GM18861 (cell line): ENCODE measurements around the gene SLC41A3.

Experiments
- ATAC-seq: cut with Tn5 transposase; IDR thresholded peaks from one replicate; pipeline ENCODE4 v1.9.1; 2021; ENCODE audit not compliant: unreplicated experiment

Gene SLC41A3

DNA sequence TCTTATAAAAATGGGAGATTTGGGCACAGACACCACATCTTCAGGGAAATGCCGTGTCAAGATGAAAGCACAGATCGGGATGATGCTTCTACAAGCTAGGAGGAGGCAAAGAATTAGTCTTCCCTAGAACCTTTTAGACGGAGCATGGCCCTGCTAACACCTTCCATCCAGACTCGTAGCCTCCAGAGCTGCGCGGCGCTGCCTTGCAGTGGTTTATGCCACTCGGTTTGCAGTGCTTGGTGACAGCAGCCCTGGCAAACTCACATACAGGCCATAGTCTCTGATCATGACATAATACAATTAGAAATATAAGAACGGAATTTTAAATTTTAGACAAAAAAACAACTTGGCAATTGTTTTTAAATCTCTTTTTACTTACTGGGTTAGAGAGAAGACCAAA is 37.1 kb upstream of the SLC41A3 start:
- ATAC-seq, result no peak

DNA sequence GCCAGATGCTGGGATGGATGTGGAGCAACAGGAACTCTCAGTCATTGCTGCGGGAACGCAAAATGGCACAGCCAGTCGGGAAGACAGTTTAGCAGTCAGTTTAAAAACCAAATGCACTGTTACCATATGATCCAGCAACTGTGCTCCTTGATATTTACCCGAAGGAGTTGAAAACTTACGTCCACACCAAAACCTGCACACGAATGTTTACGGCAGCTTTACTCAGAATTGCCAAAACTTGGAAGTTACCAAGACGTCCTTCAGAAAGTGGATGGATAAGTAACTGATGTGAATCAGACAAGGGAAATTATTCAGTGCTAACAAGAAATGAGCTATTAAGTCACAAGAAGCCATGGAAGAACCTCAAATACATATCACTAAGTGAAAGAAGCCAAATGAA is 36.1 kb upstream of the SLC41A3 start:
- ATAC-seq, result no peak

DNA sequence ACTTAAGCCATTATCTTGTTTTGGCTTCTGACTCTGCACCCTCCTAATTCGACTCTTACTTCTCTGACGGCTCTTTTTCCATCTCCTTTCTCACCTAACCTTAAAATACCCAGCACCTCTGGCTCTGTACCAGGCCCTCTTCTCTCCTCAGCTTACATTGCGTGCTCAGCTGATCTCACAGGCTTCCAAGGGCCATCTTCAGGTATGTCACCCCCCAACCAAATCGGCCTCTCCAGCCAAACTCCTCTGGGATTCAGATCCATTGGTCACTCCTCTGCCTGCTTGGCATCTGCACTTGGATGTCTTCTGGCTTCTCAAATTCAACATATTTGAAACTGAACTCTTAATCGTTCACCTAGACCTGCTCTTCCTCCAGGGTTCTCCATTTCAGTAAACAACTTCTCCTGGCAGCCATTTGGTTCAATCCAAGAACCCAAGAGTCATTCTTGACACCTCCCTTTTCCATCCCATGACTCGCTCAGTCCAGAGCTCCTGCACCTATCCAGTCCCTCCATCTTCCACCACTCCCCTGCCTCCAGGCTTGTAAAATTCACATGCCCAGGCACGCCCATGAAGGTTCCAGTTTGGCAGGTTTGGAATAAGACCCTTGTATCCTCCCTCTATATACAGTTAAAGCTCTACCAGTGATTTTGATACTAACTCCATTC is 35.2 kb upstream of the SLC41A3 start:
- ATAC-seq, result no peak

DNA sequence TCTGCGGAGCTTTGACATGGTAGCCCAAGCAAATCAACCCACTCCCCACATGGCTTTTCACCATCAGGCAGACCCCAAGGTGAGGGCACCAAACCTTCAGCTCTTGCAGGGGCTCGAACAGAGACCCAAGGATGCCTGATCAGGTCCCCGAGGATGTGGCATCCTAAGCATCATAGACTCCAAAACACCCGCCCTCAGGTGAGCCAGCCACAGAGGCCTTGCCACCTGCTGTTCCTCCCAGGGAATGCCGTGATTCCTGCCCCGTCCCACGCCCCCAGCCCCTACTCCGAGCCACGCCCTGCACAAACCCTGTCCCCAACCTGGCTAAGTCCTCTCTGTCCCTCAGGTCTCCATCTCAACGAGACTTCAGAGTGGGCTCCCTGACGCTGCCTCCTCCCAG is 34.7 kb upstream of the SLC41A3 start:
- no peak for ATAC-seq

DNA sequence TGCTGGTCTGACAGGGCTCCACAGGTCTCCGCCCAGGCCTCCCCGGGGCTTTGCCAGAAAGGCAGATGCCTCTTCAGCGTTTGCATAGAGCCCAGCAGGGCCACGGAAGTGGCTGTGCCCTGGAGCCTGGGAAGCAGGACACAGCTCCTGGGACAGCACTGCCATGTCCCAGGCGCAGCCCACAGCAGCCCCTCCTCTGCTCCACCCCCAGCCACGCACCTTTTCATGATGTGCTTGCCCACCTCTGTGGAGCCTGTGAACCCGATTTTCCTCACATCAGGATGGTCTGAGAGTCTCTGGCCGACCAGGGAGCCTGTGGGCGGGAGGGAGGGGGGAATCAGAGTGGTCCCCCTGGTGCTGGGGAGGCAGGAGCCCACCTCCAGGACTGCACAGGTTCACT is 33.9 kb upstream of the SLC41A3 start:
- no peak for ATAC-seq

DNA sequence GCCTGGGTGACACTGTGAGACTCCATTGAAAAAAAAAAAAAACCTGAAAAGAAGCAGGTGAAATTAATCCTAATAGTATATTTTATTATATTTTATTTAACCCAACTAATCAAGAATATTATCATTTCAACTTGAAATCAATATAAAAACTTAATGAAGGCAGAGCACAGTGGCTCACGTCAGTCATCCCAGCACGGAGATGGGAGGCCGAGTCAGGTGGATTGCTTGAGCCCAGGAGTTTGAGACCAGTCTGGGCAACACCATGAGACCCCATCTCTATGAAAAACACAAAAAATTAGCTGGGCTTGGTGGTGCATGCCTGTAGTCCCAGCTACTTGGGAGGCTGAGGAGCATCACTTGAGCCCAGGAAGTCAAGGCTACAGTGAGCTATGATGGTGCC is 33.3 kb upstream of the SLC41A3 start:
- no peak for ATAC-seq

DNA sequence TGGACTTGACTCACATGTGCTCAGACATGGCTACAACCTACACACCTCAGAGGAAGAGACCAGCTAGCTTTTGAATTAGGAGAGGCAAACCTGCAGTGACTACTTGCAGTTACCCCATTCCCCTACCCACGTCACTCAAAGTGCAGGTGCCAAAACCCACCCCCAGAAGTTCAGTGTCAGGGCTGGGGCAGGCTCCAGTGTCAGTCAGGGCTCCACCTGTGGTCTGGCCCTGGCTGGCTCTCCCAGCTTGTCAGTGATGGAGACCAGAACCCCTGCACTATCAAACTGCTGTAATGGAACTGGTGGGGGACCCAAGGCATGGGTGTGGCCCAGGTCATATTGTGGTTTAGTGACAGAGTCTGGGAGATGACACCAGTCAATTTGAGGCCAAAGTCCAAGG is 32.6 kb upstream of the SLC41A3 start:
- no peak for ATAC-seq

DNA sequence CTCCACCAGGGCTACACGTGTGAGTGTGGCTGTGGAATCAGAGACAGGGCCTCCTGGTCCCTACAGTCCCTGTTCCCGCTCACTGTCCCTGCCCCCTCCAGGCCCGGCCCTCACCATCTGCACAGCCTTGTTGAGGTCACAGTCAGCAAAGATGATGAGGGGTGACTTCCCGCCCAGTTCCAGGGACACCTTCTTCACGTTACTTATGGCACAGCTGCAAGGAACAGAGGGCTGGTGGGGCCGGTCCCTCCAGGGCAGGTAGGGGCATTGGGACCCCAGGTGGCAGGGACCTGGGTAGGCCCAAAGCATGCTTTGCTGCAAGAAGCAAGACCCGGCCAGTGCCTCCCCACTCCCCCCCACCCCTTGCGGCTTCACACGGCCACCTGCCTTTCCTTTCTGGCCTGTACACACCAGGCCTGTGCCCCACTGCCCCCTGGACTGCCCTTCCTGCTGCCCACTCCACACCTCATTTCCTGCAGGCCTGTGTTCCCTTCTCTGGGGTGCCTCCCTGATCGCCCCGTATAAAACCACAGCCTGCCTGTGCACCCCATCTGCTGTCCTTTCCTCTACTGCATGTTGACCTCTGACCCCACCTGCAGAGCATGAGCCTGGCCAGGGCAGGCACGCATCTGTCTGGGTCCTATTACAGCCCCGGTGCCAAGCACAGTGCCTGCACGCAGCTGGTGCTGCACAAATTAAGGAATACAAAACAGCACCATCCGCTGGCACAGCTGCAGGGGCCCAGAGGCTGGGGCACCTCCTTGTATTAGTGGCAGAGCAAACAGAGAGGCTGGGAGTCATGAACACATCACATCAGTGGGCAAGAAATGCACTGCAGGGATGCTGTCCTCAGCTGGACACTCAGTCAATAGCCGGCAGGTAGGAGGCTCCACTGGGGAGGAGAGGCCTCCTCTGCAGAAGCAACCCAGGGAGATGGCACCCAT is 30.8 kb upstream of the SLC41A3 start:
- no peak for ATAC-seq

DNA sequence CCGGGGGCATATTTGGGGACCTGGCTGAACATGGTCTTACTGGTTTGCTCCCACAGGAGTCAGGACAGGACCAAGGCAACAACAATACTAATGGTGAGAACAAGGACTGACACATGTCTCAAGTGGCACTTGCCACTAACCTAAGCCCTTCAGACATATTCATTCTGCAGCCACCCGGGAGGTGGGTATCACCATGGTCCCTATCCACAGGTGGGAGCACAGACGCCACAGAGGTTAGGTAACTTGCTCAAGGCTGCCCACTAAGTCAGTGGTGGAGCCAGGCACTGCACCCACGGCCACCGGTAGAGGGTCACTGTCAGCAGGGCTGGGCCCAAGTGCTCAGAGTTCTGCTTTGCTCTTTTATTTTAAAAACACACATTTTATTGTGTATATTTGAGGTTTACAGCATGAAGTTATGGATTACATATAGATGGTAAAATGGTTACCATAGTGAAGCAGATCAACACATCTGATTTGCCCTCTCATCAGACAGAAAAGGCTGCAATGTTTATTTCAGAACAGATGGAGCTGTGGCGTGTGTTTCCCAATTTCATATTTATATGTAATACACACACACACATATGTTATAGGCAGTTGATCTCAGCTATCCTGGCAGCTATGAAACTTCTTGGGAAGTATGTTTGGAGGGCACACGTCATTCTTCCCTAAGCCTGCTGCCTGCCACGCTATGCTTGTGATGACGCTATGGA is 30.0 kb upstream of the SLC41A3 start:
- ATAC-seq, result no peak

DNA sequence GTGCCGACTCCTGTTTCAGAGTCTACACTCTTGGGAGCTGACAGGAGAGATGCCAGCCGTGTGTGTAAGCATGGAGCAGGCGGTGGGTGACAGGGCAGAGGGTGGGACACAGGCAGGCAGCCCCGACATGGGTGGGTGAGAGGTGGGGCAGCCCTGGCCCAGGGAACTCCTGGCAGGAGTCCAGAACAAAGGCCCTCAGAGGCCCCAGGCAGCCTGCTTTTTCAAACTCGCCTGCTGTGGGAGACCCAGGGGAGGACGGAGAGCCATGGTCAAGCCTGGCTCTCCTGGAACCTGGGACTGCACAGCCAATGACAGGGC is 29.3 kb upstream of the SLC41A3 start:
- no peak for ATAC-seq

DNA sequence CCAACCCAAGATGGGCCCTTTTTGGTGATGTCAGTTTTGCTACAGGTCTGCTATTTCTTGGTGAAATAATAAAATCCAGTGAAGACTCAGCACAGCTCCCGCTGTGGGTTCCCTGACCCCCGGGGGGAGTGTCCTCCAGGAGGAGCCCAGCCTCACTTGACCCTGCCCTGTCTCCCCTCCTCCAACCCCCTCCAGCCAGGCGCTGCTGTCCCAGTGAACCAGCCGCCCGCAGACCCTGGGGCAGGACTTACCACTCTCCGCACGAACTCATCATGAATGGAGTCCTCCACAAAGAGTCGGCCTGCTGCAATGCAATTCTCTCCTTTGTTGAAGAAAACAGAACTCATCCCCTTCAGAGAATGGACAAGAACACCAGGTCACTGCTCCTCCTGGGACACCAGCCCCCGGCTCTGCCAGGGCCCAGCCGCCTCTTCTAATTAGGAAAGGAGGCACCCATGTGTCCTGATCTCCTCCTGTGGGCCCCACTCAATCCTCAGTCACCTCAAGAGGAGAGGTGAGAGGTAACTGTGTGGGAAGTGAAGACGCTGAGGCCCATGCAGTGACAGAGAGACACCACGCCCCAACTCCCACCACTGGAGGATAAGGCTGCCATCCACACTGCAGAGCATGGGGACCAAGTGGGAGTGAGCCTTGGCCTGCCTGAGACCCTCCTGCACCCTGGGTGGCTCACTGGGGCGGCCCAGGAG is 28.8 kb upstream of the SLC41A3 start:
- ATAC-seq, result no peak

DNA sequence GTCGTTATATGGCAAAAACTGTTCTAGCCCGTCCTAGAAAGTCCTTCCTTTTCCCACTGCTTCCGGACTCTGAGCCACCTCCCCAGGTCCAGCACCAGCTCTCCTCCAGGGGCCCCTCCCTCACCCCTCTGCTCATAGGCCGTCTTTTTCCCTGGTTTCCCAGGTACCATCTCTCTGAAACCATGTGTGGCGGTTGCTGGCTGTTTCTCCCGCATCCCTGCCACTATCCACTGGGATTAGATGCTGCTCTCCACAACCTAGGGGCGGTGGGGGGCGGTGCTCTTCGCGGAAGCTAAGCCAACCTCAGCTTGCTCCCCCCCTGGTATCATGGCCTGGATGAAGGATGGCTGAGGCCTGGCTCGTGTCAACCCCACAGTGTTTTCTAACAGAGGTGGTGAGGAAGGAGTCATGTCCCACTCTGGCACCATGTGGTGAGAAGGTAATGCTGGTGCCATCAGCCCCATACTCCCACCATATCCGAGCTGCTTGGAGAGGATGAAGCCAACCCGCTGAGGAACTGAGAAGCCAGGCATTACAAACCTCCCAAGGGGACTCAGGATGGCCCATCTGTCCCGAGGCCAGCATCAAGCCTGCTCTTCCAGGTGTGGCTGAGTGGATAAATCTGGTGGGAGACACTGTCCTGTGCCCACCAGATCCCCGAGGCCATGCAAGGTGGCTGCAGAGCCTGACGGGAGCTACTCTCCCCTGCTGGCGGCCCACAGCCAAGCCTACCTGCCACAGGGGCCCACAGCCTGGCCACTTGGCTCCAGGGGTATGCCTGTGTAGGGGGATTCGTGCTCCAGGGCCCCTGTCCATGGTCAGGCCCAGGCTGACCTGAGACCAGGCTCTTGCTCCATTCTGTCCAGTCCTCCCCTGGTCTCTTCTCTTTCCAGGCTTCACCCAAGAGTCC is 27.9 kb upstream of the SLC41A3 start:
- ATAC-seq, result no peak

DNA sequence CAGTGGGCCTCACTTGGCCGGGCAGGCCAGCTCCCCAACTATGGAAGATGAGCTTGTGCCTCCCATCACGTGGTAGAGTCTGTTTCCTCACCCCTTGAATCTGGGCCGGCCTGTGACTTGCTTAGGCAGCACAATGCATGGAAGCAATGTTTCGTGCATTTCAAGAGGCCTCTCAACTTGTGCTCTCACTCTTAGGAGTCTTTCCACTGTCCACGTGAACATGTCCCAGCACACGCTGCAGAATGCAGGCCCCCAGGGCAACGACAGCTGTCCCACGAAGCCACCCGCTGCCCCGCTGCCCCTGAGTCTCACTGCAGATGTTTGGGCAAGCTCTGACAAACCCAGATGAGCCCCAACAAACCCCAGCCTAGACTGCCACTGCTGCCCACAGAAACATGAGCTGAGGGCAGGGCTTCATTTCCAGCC is 27.2 kb upstream of the SLC41A3 start:
- ATAC-seq, result no peak

DNA sequence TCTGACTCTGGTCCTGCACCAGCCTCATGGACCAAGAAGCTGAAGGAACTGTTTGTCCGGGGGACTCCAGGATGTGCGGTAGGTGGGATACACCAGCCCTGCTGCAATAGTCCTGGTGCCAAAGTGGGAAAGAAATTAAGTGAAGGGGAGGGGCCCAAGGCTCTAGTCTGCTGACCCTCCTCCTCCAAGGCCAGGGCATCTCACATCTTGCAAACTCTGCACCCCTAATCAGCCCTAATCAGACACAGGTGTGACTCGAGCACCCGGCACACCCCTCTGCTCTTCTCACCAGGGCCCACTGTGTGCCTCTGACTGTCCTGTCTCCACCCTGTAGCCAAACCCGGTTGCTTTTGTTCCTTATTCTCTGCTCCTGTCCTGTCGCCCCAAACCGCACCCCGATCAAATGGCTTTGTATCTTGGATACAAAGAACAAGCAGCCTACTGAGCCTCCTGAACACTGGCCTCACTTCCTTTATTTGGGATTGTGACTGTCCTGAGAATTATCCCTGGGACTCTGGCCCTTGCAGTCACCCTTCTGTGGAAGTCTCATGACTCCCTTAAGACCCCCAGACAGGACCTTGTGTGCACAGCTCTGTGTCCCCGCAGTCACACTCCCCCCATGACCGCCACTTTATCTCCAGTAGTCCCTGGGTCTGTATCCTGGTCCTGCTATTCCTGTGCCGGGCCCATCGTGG is 26.7 kb upstream of the SLC41A3 start:
- ATAC-seq, result no peak

DNA sequence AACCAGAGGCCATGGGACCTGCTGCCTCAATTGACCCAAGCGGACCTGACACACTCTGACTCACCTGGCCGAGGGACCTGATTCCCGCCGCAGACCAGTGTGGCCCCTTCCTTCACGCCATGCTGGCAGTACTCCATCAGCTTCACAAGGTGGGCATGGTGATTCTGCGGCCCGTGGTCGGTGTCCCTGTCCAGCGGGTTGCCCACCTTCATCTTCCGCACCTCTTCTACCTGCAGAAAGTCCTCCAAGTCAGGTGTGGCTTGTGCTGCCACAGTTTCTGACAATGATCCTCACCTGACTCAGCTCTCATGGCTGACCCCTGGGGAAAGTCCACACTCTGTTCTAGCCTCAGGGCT is 25.9 kb upstream of the SLC41A3 start:
- ATAC-seq, result no peak

DNA sequence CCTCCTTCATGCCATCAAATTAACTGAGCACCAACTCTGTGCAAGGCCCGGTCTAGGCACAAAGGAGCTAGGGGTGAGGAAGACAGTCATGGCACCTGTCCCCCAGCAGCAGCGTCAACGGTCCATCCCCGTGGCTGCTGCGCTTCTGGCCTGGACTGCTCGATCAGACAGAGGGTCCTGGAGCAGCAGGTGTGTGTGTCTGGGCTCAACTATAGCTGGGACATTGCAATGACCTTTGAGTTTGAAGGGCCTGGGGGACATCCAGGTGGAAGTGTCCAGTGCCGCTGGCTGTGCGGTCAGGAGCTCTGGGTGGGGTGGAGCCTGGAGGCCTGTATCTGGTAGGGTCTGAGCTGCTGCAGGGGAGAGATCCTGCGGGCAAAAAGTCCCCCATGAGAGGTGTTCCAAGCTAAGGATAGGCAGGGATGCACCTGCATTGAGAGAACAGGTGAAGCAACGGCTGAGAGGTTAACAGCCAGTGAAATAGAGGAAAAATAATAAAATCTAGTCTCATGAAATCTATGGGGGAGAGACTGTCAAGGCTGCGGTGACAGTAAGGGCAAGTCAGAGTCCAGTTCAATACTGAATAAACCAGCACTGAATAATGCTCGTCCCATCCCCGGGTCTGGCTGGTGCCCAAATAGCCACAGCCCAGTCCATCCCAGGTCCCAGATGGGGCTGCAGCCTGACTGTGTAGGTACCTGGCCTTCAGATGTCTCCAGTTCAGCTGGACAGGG is 25.4 kb upstream of the SLC41A3 start:
- no peak for ATAC-seq

DNA sequence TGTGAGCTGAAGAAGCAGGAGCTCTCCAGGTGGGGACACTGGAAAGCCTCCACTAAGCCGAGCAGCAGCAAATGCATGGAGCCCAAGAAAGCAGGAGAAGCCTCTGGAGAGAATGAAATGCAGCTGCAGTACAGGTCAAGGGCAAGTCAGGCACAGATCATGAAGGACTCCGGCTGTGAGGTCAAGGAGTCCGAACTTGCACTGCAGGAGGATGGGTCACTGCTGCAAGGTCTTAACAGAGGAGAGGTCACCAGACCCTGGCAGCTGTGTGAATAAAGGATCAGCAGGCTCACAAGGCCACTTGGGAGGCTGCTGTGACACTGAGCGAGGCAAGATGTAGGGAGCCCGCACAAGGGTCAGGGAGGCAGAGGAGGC is 24.7 kb upstream of the SLC41A3 start:
- ATAC-seq, result no peak

DNA sequence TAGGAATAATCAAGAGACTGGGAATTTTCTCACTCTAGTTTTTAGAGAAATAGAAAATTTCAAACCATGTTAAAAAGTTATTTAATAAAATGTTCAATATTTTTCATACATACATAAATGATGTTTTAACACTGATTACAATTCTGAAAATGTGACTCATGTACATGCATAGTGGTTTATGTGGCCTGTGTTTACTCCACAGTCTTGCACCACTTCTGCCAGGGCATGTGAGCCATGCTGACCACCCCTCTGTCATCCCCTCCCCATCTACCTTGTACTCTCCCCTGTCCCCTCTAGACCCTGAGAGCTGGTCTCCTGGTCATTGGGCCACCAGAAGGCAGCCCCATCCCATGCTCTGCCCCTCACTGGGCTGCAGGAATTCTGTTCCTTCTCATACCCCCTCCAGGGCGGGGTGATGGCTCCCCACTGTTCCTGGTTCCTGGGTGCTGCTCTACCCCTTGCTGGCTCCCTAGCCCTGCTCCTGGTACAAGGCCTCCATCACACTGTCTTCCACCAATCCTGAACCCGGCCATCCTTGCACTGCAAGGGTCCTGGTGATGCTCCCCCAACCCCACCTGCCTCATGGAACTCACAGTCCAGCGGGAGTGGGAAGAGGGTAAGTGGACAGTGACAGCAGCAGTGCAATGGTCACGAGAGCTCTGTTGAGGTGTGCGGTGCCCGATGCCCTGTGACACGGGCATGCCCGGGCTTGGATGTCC is 24.2 kb upstream of the SLC41A3 start:
- ATAC-seq, result no peak
